GM12878 (cell line): ENCODE measurements around the gene RABEP1.

Experiments
- BMI1 ChIP-seq: fragments of 450-650 bp; IDR thresholded peaks from 2 replicates; pipeline ENCODE4 v1.6.1; 2016; ENCODE audit warnings: mild to moderate bottlenecking, moderate library complexity, borderline replicate concordance
- CHD1 ChIP-seq: IDR thresholded peaks from 2 replicates; pipeline ENCODE4 v1.6.1; 2012; ENCODE audit warnings: low read depth, low read length, improper control_type of control experiment
- CTCF ChIP-seq, 3 experiments: IDR thresholded peaks in 2 of 3; conservative IDR thresholded peaks in 1 of 3; 2 replicates each; pipeline ENCODE4 v1.5.1; 2011; ENCODE audit warnings: low read depth in 3 of 3, low read length in 3 of 3, mild to moderate bottlenecking in 3 of 3, control low read depth in 2 of 3, moderate library complexity in 2 of 3, inconsistent platforms in 1 of 3, mixed read lengths in 1 of 3; ENCODE audit not compliant: control insufficient read depth in 2 of 3, insufficient read depth in 1 of 3; ENCODE audit errors: extremely low read depth in 1 of 3
- ELK1 ChIP-seq: IDR thresholded peaks from 2 replicates; pipeline ENCODE4 v1.6.1; 2012; ENCODE audit warnings: low read depth, low read length, improper control_type of control experiment
- EZH2 ChIP-seq: IDR thresholded peaks from 2 replicates; pipeline ENCODE4 v1.6.1; 2012; ENCODE audit warnings: low read depth, mild to moderate bottlenecking, control low read depth, inconsistent platforms, low read length, borderline replicate concordance; ENCODE audit not compliant: control insufficient read depth
- MTA2 ChIP-seq: fragments of 450-650 bp; IDR thresholded peaks from 2 replicates; pipeline ENCODE4 v1.6.1; 2016; ENCODE audit warnings: low read depth, mild to moderate bottlenecking, moderate library complexity
- POLR2AphosphoS5 ChIP-seq: IDR thresholded peaks from 2 replicates; pipeline ENCODE4 v1.6.1; 2011; ENCODE audit warnings: mild to moderate bottlenecking, low read length, inconsistent platforms
- RB1 ChIP-seq: fragments of 450-650 bp; formaldehyde crosslinking; IDR thresholded peaks from 2 replicates; pipeline ENCODE4 v1.6.1; 2017; ENCODE audit warnings: mild to moderate bottlenecking, borderline replicate concordance
- SKIL ChIP-seq: fragments of 450-650 bp; IDR thresholded peaks from 2 replicates; pipeline ENCODE4 v1.6.1; 2017; ENCODE audit warnings: mild to moderate bottlenecking, low read depth, inconsistent platforms; ENCODE audit not compliant: poor library complexity, severe bottlenecking
- SREBF2 ChIP-seq: IDR thresholded peaks from 2 replicates; pipeline ENCODE4 v1.6.1; 2012; ENCODE audit warnings: mild to moderate bottlenecking, low read length
- SUPT20H ChIP-seq: IDR thresholded peaks from 2 replicates; pipeline ENCODE4 v1.6.1; 2011; ENCODE audit warnings: low read depth, mild to moderate bottlenecking, low read length, moderate library complexity, borderline replicate concordance; ENCODE audit not compliant: control insufficient read depth
- TAF1 ChIP-seq: IDR thresholded peaks from 2 replicates; pipeline ENCODE4 v1.6.1; 2011; ENCODE audit warnings: mild to moderate bottlenecking, low read depth, low read length, borderline replicate concordance
- USF1 ChIP-seq: IDR thresholded peaks from 2 replicates; pipeline ENCODE4 v1.6.1; 2011; ENCODE audit warnings: borderline replicate concordance, low read depth, mild to moderate bottlenecking, moderate library complexity, mixed read lengths, low read length; ENCODE audit not compliant: insufficient read depth; ENCODE audit errors: extremely low read length
- ZBTB40 ChIP-seq: fragments of 450-650 bp; IDR thresholded peaks from 2 replicates; pipeline ENCODE4 v1.6.1; 2016; ENCODE audit warnings: mild to moderate bottlenecking, moderate library complexity, borderline replicate concordance

- no peak for TF ChIP-seq SUPT20H
- no peak for TF ChIP-seq ZBTB40
- no peak for TF ChIP-seq CTCF (IDR thresholded peaks at IDR 0.05 in 2 of 3, conservative IDR thresholded peaks at IDR 0.05 in 1 of 3; ENCODE audit: control insufficient read depth in 2 of 3, extremely low read depth in 1 of 3, insufficient read depth in 1 of 3, low read depth in 3 of 3, low read length in 3 of 3)
- TF ChIP-seq MTA2: peak; percentile 72
- no peak for TF ChIP-seq POLR2AphosphoS5
- no peak for TF ChIP-seq RB1
- TF ChIP-seq EZH2: no peak
- no peak for TF ChIP-seq CHD1
- no peak for TF ChIP-seq SREBF2
- TF ChIP-seq USF1: no peak
- no peak for TF ChIP-seq ELK1
- TF ChIP-seq SKIL: peak; percentile 81
- no peak for TF ChIP-seq BMI1
- no peak for TF ChIP-seq TAF1
Measured at GRCh38 chr17:5329784-5330557, 47.9 kb downstream of the RABEP1 start.
